Measurements from ENCODE around the gene HYCC1.
"Not testable (repeated sequence)": the region's sequence is repeated elsewhere in the genome, so short reads cannot be mapped to it uniquely, and the experiment has no call there.

HYCC1 gene

DNA sequence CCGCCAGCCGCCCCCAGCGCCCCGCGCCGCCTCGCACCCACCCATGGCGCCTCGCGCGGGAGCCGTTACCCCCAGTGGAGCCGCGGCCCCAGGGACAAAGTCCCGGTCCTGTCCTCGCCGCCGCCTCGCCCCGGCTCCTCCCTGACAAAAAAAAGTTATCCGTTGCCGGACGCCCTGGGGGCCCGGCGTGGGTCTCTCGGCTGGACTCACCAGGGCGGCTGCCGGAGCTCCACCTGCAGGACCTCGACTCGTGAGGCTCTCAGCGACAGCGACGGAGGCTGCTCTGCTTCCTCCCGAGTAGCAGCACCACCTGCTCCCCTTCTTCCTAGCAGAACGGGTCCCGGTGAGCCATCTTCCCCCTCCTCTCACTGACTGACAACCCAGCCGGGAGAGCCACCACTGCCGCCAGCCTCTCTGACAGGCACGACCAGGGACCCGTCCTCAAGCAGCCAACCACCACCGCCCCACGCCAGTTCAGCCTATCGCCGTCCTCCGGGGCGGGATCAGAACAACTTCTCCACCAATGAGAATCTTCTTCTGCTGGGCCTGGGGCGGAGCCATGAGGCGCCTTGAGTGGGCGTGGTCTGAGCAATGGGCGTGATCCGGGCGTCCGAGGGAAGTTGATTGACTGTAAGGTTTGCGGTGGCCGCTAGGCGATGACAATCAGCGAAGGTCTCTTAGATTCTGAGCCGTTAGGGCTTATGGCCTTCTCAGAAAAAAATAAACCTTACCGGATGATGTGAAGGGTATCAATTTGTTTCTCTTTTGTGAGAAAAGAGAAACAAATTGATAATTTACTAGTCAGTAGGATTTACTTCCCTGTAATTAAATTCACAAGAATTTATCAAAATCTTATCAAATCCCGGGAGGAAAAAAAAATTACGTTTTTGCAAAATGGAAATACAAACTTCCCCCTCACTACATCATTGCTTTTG lies at the start of gene HYCC1:
TSS of gene HYCC1 (minus strand) at position 416 of the 935 bp plus-strand sequence. CDS start 23,019 bp downstream, outside the sequence.
- DNase-seq = peak; percentile 99

DNA sequence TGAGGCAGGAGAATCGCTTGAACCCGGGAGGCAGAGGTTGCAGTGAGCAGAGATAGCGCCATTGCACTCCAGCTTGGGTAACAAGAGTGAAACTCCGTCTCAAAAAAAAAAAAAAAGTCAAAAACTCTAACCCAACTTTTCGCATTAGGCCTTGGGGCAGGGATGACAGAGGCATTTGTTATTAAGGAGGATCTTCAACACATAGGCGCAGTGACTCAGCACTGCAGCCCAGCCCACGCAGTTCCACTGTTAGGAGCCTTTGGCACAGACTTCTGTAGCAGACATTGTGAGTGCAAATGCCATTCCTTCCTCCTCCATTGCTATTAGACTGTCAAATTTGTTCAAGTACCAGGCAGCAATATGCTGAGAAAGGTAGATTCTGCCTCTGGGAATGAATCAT lies 48.5 kb upstream of the HYCC1 start:
- DNase-seq = no peak

DNA sequence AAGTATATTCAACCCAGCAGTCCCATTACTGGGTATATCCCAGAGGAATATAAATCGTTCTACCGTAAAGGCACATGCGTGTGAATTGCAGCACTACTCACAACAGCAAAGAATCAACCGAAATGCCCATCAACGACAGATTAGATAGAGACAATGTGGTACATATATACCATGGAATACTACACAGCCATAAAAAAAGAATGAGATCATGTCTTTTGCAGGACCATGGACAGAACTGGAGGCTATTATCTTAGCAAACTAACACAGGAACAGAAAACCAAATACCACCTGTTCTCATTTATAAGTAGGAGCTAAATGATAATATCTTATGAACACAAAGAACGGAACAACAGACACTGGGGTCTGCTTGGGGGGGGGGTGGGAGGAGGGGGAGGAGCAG lies 47.4 kb upstream of the HYCC1 start:
- no peak for DNase-seq

DNA sequence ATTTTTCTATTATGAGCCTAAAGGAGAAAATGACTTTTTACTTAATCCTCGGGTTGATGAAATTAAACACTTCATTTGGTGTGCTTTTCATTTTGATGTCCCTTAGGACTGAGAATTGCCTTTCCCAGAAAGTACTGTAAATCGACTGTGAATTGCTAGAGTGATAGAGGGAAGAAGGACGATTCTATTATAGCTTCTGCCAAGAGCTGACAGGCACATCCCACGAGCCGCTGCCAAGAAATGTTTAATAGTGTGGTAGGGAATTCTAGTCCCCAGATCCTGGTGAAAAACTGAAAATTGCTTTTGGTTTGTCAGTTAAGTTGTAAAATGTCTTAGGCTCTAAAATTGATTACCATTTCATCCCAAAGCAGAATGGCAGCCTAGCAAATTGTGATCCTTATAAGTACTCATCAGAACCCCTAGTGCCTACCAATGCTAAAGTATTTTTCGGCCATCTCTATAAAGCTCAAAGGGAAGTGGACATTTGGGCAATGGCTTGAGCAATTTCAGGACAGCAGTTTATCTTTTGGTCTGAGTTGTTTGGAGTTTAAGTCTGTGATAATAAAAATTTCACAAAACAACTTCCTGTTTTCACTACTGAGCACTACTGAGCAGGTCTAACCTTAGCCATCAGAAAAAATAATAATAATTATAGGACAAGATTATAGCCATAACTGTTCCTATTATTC lies 44.6 kb upstream of the HYCC1 start:
- no peak for DNase-seq

DNA sequence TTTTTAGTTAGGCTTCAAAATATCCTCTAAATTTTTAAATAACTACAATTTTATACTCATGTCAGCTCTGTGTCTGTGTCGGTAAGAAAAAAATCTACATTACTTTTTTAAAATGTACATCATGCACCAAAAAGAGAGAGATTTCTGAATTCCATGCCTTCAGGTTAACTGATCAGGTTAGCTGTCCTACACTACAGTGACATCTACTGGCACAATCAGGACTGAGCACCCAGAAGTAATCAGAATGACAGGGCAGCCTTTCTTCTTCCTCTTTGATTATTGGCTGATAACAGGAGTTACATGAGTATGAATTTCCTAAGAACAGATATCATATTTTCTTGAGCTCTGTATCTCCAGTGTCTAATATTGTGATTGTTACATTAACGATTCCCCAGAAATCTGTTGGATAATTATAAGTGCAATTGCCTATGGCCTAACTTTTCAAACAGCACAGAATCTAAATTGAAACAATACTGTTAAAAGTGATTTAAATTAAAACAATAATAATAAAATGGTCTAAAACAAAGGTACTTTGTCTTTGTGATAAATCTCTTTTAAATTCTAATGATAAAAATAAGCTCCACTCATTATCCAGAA lies 41.8 kb upstream of the HYCC1 start:
- peak; percentile 70 for DNase-seq

DNA sequence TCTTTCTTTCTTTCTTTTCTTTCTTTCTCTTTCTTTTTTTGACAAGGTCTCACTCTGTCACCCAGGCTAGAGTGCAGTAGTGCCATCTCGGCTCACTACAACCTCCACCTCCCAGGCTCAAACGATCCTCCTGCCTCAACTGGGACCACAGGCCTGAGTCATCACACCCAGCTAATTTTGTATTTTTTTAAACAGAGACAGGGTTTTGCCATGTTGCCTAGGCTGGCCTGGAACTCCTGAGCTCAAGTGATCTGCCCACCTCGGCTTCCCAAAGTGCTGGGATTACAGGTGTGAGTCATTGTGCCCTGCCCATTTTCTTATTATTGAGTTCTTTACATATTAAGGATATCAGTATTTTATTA lies 37.2 kb upstream of the HYCC1 start:
- peak; percentile 49 for DNase-seq

DNA sequence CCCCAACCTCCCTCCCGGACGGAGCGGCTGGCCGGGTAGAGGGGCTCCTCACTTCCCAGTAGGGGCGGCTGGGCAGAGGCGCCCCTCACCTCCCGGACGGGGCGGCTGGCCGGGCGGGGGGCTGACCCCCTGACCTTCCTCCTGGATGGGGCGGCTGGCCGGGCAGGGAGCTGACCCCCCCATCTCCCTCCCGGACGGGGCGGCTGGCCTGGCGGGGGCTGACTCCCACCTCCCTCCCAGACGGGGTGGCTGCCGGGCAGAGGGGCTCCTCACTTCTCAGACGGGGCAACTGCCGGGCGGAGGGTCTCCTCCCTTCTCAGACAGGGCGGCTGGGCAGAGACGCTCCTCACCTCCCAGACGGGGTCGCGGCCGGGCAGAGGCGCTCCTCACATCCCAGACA lies 32.4 kb upstream of the HYCC1 start:
- not testable (repeated sequence) for DNase-seq

DNA sequence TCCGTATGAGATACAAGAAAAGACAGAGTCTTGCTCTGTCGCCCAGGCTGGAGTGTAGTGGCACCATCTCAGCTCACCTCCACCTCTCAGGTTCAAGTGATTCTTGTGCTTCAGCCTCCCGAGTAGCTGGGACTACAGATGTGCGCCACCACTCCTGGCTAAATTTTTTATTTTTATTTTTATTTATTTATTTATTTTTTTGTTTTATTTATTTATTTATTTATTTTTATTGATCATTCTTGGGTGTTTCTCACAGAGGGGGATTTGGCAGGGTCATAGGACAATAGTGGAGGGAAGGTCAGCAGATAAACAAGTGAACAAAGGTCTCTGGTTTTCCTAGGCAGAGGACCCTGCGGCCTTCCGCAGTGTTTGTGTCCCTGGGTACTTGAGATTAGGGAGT lies 31.2 kb upstream of the HYCC1 start:
- DNase-seq = not testable (repeated sequence)

DNA sequence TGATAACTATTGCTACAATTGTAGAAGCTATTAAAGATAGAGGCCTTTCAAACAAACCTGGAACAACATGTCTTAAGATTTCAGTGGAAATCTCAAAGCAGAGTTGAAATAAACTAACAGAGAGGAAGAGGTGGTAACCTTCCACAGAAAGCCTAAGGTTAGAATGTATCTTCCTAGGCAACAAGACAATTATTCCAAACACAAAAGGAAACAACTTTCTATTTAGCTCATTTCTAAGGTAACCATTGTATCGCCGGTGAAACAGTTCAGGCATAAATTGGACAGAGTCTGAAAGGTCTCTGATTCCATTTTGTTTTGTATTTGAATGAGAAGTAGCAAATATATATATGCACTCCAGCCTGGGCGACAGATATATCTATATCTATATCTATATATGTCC lies 30.7 kb upstream of the HYCC1 start:
- no peak for DNase-seq

DNA sequence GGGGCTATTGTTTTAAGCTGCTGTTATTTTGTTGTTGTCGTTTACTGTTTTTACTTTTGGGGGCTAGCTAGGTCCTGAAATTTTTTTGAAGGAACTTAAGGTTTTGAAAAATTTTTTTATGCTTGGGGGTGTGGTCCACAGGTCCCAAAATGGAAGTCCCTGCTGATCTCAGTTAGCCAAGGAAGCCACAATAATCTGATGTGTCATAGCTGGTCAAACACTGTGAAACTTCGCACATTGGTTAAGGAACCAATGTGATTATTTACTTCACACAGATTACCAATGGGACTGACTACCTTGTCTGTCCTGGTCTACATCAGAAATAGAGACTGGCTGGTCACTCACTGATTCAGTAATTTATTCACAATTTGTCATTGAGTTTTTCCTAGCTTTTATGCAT lies 29.5 kb upstream of the HYCC1 start:
- DNase-seq = no peak

DNA sequence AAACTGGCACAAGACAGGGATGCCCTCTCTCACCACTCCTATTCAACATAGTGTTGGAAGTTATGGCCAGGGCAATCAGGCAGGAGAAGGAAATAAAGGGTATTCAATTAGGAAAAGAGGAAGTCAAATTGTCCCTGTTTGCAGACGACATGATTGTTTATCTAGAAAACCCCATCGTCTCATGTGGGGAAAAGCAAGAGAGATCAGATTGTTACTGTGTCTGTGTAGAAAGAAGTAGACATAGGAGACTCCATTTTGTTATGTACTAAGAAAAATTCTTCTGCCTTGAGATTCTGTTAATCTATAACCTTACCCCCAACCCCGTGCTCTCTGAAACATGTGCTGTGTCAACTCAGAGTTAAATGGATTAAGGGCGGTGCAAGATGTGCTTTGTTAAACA lies 25.7 kb upstream of the HYCC1 start:
- DNase-seq = not testable (repeated sequence)

DNA sequence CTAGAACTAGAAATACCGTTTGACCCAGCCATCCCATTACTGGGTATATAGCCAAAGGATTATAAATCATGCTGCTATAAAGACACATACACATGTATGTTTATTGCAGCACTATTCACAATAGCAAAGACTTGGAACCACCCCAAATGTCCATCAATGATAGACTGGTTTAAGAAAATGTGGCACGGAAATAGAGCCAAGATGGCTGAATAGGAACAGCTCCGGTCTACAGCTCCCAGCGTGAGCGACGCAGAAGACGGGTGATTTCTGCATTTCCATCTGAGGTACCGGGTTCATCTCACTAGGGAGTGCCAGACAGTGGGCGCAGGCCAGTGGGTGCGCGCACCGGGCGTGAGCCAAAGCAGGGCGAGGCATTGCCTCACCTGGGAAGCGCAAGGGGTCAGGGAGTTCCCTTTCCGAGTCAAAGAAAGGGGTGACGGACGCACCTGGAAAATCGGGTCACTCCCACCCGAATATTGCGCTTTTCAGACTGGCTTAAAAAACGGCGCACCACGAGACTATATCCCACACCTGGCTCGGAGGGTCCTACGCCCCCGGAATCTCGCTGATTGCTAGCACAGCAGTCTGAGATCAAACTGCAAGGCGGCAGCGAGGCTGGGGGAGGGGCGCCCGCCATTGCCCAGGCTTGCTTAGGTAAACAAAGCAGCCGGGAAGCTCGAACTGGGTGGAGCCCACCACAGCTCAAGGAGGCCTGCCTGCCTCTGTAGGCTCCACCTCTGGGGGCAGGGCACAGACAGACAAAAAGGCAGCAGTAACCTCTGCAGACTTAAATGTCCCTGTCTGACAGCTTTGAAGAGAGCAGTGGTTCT lies 21.8 kb upstream of the HYCC1 start:
- DNase-seq = not testable (repeated sequence)

DNA sequence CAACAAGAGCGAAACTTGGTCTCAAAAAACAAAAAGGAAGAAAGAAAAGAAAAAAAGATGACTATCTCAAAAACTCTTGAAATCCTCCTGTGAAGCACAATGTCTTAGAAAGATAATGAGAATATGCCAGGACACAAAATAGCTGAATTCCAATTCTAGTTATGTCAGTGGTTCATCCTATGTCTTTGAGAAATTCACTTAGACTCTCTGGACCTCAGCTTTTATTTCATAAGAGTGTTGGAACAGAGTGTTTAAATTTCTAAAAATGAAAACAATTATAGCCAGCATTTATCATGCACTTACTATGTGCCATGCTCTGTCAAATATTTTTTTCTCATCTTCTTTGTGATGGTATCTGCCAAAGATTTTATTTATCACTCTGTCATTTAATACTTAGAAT lies 13.3 kb upstream of the HYCC1 start:
- DNase-seq = no peak

DNA sequence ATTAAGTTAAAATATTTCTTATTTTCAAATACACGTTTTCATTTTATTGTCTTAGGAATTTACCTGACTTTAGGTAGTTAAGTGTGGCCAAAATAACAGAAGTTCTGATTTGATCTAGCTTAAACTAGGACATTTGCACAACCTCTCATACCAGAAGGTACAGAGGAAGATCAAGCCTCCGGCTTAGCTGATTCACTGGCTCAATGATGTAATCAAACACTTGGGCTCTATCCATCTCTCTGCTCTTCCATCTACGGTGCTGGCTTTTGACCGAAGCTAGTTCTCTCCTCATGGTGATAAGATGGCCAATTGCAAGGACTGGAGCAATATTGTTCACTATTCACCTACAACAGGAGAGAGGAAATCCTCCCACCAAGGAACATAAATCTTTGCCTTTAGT lies 12.2 kb upstream of the HYCC1 start:
- DNase-seq = peak; percentile 47

DNA sequence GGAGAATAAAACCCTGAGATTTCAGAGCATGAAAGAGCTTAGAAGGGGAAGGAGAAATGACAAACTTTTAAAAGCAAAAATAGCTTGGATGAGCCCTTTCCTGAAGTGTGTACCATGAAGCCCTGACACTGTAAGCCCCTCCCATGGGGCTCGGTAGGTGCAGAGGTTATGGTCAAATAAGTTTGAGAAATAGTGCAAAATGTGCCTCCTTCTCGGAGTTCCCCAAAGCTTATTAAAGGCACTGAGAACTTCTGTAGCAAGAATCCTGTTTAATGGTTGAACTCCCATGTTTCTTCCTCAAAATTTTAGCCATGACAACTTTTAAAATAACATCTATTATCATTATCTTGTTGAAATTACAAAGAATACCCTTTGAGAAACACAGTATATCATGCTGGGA lies 10.5 kb upstream of the HYCC1 start:
- no peak for DNase-seq

DNA sequence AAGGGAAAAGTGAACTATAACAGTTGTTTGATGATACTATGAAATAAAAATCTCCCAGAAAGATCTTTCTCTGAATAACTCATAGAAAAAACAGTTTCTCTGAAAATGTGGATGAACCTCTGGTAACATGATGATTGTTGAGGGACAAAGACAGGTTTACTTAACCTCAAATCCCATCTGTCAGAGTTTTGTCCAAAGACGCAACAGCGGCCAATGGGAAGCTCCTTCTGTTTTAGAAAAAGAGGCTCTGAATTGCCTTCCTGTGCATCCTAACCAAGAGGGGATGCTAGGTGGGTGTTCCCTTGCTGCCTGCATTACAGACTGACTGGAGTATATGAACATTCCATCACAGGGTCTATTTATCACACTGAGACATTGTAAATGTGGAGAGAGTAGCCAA lies 8.9 kb upstream of the HYCC1 start:
- DNase-seq = no peak

DNA sequence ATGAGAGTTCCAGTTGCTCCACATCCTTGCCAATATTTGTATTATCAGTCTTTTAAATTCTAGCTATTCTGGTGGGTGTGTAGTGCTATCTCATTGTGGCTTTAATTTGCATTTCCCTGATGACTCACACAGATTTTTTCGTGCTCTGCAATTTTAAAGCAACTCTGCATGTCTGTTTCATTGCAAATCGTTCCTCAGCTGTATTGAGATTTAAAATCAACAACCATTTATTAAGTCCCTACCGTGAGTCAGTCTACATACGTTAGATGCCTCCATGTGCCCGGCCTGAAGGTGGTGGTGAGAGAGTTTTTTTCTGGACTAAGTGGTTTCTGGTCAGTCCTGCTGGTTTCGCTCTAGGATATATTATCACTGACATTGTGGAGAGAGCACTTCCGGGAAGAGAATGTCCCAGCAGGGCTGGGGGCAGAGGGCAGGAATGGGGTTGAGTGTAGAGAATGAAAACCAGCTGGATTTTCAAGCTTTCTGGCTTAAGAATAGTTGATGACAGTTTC lies 8.4 kb upstream of the HYCC1 start:
- peak; percentile 86 for DNase-seq

DNA sequence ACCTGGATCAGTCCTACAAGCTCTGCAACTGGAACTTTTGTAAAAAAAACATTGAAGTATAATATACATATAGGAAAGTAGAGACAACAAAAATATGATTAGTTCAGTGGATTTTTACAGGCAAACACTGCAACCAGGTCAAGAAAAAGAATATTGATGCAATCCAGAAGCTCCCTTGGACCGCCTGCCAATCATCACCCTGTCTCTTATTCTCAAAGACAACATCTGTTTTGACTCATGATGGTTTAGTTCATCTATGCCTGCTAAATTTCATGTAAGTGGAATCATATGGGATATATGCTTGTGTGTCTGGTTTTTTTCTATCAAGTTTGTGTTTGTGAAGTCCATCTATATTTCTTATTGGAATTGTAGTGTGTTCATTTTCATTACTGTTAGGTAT lies 7.7 kb upstream of the HYCC1 start:
- no peak for DNase-seq

DNA sequence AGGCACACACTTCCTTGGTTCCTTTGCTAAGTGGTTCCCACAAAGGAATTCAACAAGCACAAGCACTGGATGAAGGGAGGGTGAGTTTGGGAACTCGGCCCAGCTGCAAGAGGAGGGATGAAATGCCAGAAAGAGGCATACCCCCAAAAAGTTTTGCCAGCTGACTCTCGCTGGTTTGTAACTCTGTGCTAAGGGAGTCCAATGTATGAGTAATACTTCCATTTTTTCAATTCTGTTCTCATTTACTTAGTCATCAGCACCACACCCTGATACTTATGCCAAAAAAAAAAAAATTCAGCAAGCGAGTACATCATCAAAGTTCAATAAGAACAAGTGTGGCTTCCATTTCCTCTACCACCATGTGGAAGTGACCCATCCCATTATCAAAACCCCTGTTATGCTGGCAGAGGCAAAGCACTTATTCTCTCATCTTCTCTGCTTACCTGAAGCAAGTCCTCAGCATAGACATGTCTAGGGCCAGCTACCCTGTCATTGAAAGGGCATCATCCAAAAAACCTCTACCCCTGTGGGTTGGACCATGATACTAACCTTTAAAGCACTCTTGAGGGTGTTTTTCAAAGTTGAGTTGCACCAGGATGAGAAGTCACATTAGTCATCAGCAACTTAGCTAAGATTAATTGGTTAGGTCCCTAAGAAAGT lies 6.9 kb upstream of the HYCC1 start:
- peak; percentile 93 for DNase-seq

DNA sequence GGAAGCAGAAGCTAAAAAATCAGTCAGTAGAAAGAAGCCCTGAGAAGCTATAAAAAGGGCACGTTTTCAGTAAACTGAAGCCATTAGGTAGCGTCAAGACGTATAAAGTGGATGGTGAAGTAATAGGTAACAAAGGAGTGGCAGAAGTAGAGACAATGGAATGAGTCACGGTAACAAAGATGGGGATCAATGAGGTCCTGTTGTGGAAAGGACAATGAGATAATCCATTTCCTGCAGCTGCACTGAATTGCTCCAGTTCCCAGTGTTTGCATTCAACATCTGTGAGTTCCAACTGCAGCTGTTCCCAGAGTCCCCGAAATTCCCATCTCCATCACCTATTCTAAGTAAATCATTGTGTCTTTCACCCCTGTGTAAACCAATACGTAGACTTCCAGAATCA lies 4.8 kb upstream of the HYCC1 start:
- no peak for DNase-seq

DNA sequence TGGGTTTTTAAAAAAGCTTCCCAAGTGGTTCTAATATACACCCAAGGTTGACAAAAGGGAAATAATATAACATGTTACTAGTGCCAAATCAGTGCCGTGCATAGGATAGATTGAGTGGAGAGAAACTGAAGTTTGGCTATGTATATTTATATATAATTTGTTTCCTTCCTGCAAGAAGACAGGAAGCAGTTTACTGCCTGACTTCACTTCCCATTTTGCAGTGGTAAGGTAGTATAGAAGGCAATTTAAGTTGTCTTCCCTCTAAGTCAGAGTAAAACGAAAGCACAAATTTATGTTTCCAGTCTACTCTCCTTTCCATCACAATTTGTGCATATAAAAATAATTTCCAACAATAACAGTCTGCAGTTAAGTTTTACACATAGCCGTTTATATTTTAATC lies 3.4 kb upstream of the HYCC1 start:
- DNase-seq = no peak
